ENCODE results near the gene SPATA13.
A peak's percentile ranks its signal among the peaks of the same experiment; 100 is the strongest.

The SPATA13 gene

GRCh38 chr13:24127116-24127631 lies 33.3 kb upstream of the SPATA13 start:
- ATAC-seq (ENCODE audit: insufficient read depth, low read depth) = peak; percentile 50
- H2AFZ ChIP-seq (ENCODE audit: low read depth, low read length) = no peak overlapping the region

GRCh38 chr13:24128112-24128511 lies 32.4 kb upstream of the SPATA13 start:
- Histone ChIP-seq H3K79me2 (ENCODE audit: insufficient read depth, low read length) (no peaks in the 10 kb centered on the region), H3K4me1 (ENCODE audit: insufficient read depth, low read length) (no peaks in the 10 kb centered on the region)
- no peak for ATAC-seq (ENCODE audit: insufficient read depth, low read depth)

More at GRCh38 chr13:24127116-24127631, 33.3 kb upstream of the SPATA13 start:
- Histone ChIP-seq H3K27me3 (ENCODE audit: insufficient read depth, low read length, poor library complexity) (peaks cover 12% of the 10 kb centered on the region), H3K9me3 (ENCODE audit: insufficient read depth, low read length, severe bottlenecking) (peaks cover 5% of the 10 kb centered on the region), H3K36me3 (ENCODE audit: insufficient read depth, low read length) (no peaks in the 10 kb centered on the region), H3K4me1 (ENCODE audit: insufficient read depth, low read length) (no peaks in the 10 kb centered on the region), H4K20me1 (ENCODE audit: insufficient read depth, low read length) (no peaks in the 10 kb centered on the region), H3K9ac (ENCODE audit: low read depth, low read length) (no peak overlapping the region), H3K4me3 (ENCODE audit: low read depth in 1 of 2, low read length in 2 of 2) (no peak overlapping the region), H3K27ac (ENCODE audit: low read length) (no peak overlapping the region), H3K4me2 (ENCODE audit: insufficient read depth, low read length) (no peak overlapping the region), H3K79me2 (ENCODE audit: insufficient read depth, low read length) (no peaks in the 10 kb centered on the region)
- no peak for TF ChIP-seq CTCF (IDR thresholded peaks at IDR 0.05; ENCODE audit: borderline replicate concordance, extremely low read depth, low read length, poor library complexity, severe bottlenecking)
- no peak for TF ChIP-seq EZH2 (IDR thresholded peaks at IDR 0.05; ENCODE audit: borderline replicate concordance, low read depth, low read length, severe bottlenecking)
- peak; percentile 10 for DNase-seq

DNA sequence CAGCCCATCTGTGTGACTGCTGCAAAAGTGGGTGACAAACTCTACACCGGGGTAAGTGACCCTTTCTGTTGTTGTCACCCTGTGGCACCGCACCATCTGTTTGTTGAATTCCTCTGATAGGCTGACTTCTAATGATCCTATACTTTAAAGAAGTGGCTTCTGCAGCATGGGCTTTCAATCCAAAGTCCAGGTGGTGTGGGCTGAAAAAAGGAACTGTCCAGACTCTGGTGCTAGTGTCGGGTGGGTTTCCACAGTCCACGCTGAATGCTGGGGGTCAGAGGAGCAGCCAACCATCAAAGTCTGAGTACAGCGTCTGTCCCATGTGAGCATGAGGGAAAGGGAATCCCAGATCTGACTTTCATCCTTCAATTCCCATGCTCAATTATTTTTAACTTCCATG lies 31.6 kb upstream of the SPATA13 start:
- H3K79me2 ChIP-seq (ENCODE audit: insufficient read depth, low read length) = no peaks in the 10 kb centered on the region
- DNase-seq (no peak), ATAC-seq (ENCODE audit: insufficient read depth, low read depth) (no peak)
- peaks cover 5% of the 10 kb centered on the region for H3K9me3 ChIP-seq (ENCODE audit: insufficient read depth, low read length, severe bottlenecking)
- H3K4me1 ChIP-seq (ENCODE audit: insufficient read depth, low read length) = no peaks in the 10 kb centered on the region
- no peaks in the 10 kb centered on the region for H4K20me1 ChIP-seq (ENCODE audit: insufficient read depth, low read length)
- H2AFZ ChIP-seq (ENCODE audit: low read depth, low read length) = no peak overlapping the region
- H3K9ac ChIP-seq (ENCODE audit: low read depth, low read length) = no peak overlapping the region
- no peak for TF ChIP-seq CTCF (IDR thresholded peaks at IDR 0.05; ENCODE audit: borderline replicate concordance, extremely low read depth, low read length, poor library complexity, severe bottlenecking)
- TF ChIP-seq EZH2 (IDR thresholded peaks at IDR 0.05; ENCODE audit: borderline replicate concordance, low read depth, low read length, severe bottlenecking) = no peak
- peaks cover 8% of the 10 kb centered on the region for H3K27me3 ChIP-seq (ENCODE audit: insufficient read depth, low read length, poor library complexity)
- H3K4me2 ChIP-seq (ENCODE audit: insufficient read depth, low read length) = no peak overlapping the region
- no peak overlapping the region for H3K4me3 ChIP-seq (ENCODE audit: low read depth in 1 of 2, low read length in 2 of 2)
- no peak overlapping the region for H3K27ac ChIP-seq (ENCODE audit: low read length)
- no peaks in the 10 kb centered on the region for H3K36me3 ChIP-seq (ENCODE audit: insufficient read depth, low read length)

More at GRCh38 chr13:24128112-24128511, 32.4 kb upstream of the SPATA13 start:
- no peak overlapping the region for H3K4me3 ChIP-seq (ENCODE audit: low read depth in 1 of 2, low read length in 2 of 2)
- no peak overlapping the region for H3K9ac ChIP-seq (ENCODE audit: low read depth, low read length)
- no peak for DNase-seq
- H2AFZ ChIP-seq (ENCODE audit: low read depth, low read length) = no peak overlapping the region
- no peaks in the 10 kb centered on the region for H4K20me1 ChIP-seq (ENCODE audit: insufficient read depth, low read length)
- no peak overlapping the region for H3K27ac ChIP-seq (ENCODE audit: low read length)
- TF ChIP-seq EZH2 (IDR thresholded peaks at IDR 0.05; ENCODE audit: borderline replicate concordance, low read depth, low read length, severe bottlenecking) (no peak), CTCF (IDR thresholded peaks at IDR 0.05; ENCODE audit: borderline replicate concordance, extremely low read depth, low read length, poor library complexity, severe bottlenecking) (no peak)
- no peak overlapping the region for H3K4me2 ChIP-seq (ENCODE audit: insufficient read depth, low read length)
- peaks cover 5% of the 10 kb centered on the region for H3K9me3 ChIP-seq (ENCODE audit: insufficient read depth, low read length, severe bottlenecking)
- peaks cover 8% of the 10 kb centered on the region for H3K27me3 ChIP-seq (ENCODE audit: insufficient read depth, low read length, poor library complexity)
- no peaks in the 10 kb centered on the region for H3K36me3 ChIP-seq (ENCODE audit: insufficient read depth, low read length)

Data from DND-41 (cell line).